ENCODE results near the gene DPP9.

DNA sequence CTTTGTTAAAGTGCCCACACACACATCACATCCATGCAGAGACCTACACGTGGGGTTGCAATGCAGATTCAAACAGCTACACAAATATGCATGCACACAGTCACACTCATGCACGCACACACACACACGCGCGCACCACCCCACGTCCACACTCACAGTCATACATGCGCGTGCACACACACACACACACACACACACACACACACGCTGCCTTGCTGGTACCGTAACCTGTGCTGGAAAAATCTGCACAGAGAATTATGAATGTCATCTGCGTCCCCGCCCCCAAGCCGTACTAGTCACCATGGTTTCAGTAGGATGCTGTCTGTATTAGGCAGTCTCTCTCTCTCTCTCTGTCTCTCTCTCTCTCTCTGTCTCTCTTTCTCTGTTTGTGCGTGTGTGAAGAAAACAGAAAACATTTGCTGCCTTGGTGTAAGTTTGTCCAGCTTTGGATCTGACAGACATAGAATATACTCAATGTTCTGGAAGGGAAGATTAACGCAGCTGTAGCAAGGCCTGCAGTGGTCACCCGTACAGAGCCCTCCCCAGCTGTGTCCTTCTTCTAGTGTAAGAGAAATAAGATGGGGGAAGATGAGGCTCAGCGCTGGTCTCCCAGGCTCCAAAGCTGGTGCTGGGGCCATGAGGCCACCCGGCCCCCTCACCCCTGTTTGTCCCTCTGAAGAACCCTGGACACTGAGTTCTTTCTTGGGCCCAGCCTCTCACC is 26.4 kb upstream of the DPP9 start:
- TF ChIP-seq, protein P1, sequence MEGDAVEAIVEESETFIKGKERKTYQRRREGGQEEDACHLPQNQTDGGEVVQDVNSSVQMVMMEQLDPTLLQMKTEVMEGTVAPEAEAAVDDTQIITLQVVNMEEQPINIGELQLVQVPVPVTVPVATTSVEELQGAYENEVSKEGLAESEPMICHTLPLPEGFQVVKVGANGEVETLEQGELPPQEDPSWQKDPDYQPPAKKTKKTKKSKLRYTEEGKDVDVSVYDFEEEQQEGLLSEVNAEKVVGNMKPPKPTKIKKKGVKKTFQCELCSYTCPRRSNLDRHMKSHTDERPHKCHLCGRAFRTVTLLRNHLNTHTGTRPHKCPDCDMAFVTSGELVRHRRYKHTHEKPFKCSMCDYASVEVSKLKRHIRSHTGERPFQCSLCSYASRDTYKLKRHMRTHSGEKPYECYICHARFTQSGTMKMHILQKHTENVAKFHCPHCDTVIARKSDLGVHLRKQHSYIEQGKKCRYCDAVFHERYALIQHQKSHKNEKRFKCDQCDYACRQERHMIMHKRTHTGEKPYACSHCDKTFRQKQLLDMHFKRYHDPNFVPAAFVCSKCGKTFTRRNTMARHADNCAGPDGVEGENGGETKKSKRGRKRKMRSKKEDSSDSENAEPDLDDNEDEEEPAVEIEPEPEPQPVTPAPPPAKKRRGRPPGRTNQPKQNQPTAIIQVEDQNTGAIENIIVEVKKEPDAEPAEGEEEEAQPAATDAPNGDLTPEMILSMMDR (IDR thresholded peaks at IDR 0.05; ENCODE audit: insufficient read depth, low read length) = no peak
- TF ChIP-seq POLR2AphosphoS5 (IDR thresholded peaks at IDR 0.05; ENCODE audit: low read depth) (no peak), SPI1 (IDR thresholded peaks at IDR 0.05; ENCODE audit: borderline replicate concordance, low read depth) (no peak)
- TF ChIP-seq, protein P2, sequence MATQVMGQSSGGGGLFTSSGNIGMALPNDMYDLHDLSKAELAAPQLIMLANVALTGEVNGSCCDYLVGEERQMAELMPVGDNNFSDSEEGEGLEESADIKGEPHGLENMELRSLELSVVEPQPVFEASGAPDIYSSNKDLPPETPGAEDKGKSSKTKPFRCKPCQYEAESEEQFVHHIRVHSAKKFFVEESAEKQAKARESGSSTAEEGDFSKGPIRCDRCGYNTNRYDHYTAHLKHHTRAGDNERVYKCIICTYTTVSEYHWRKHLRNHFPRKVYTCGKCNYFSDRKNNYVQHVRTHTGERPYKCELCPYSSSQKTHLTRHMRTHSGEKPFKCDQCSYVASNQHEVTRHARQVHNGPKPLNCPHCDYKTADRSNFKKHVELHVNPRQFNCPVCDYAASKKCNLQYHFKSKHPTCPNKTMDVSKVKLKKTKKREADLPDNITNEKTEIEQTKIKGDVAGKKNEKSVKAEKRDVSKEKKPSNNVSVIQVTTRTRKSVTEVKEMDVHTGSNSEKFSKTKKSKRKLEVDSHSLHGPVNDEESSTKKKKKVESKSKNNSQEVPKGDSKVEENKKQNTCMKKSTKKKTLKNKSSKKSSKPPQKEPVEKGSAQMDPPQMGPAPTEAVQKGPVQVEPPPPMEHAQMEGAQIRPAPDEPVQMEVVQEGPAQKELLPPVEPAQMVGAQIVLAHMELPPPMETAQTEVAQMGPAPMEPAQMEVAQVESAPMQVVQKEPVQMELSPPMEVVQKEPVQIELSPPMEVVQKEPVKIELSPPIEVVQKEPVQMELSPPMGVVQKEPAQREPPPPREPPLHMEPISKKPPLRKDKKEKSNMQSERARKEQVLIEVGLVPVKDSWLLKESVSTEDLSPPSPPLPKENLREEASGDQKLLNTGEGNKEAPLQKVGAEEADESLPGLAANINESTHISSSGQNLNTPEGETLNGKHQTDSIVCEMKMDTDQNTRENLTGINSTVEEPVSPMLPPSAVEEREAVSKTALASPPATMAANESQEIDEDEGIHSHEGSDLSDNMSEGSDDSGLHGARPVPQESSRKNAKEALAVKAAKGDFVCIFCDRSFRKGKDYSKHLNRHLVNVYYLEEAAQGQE (IDR thresholded peaks at IDR 0.05; ENCODE audit: insufficient replicate concordance, low read depth) = no peak

Data from HL-60 (cell line).